T follicular helper cell (primary cell): ENCODE results near the gene MUC13.

Experiments
- DNase-seq: peaks from one replicate; pipeline ENCODE4 v3.0.0-alpha.2; 2020; ENCODE audit warnings: low read depth

The MUC13 gene

GRCh38 chr3:124896824-124897526 lies 37.6 kb downstream of the MUC13 start:
- no peak for DNase-seq

- DNase-seq: no peak
Measured at GRCh38 chr3:124895756-124896155, 38.8 kb downstream of the MUC13 start.

GRCh38 chr3:124893526-124893925 lies 41.0 kb downstream of the MUC13 start:
- no peak for DNase-seq

- DNase-seq: no peak
Measured at GRCh38 chr3:124890573-124891190, 43.9 kb downstream of the MUC13 start.

- DNase-seq: no peak
Measured at GRCh38 chr3:124888482-124889441, 45.8 kb downstream of the MUC13 start.

- DNase-seq: no peak
Measured at GRCh38 chr3:124887932-124888298, 46.6 kb downstream of the MUC13 start.

GRCh38 chr3:124887177-124887931 lies 47.2 kb downstream of the MUC13 start, which contains the start of gene ITGB5:
Gene ITGB5 (minus strand): TSS chr3:124887365. CDS start chr3:124887000, 365 bp downstream.
- no peak for DNase-seq

- no peak for DNase-seq
Measured at GRCh38 chr3:124886168-124887056, 48.1 kb downstream of the MUC13 start.

DNA sequence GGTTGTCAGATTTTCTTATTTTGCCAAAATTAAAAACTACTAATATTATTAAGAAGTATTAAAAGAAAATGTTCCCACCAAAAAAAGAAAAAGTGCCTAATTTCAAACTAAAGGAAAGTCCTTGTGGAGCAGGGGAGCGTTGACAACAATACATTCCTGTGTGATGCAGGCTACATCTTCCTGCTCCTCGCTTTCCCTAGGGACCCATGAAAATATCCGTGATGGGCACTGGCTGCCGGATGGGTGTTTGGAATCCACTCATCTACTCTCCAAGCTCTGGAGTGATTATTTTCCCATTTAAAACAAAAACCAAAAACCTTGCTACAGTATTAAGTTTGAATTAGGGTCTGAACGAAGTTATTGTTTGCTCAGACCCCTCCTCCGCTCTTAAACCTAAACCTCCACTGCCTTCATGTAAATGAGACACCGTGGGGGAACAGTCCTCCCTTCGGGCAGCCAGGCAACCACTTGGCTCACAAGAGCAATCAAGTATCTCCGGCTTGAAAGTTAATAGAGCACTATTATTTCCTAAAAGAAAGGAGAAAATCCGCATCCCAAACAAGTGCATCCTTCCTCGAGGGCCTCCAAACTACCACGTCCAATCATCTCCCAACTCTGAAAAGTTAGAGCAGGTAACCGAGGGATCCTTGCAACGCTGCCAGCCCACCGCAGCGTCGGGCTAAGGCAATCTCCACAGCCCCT lies 48.9 kb downstream of the MUC13 start:
- DNase-seq: no peak

DNA sequence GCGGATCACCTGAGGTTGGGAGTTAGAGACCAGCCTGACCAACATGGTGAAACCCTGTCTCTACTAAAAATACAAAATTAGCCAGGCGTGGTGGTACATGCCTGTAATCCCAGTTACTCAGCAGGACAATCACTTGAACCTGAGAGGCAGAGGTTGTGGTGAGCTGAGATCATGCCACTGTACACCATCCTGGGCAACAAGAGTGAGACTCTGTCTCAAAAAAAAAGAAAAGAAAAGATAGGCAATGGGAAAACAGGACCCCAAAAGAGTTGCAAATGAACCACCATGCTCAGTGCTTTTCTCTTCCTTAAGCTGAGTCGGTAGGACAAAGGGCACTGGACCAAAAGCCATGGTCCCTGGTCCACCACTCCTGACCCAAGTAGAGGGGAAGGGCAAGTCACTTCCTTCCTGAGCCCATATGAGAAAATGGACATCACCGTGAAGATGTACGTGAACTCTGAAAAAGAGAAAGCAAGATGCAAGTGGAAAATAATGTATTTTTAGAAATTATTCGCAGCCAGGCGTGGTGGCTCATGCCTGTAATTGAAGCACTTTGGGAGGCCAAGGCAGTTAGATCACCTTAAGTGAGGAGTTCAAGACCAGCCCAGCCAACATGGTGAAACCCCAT lies 50.0 kb downstream of the MUC13 start:
- DNase-seq: no peak

- DNase-seq: no peak
Measured at GRCh38 chr3:124883766-124884473, 50.6 kb downstream of the MUC13 start.

GRCh38 chr3:124882816-124883747 lies 51.5 kb downstream of the MUC13 start:
- DNase-seq: no peak

- DNase-seq: no peak
Measured at GRCh38 chr3:124881976-124882697, 52.4 kb downstream of the MUC13 start.

DNA sequence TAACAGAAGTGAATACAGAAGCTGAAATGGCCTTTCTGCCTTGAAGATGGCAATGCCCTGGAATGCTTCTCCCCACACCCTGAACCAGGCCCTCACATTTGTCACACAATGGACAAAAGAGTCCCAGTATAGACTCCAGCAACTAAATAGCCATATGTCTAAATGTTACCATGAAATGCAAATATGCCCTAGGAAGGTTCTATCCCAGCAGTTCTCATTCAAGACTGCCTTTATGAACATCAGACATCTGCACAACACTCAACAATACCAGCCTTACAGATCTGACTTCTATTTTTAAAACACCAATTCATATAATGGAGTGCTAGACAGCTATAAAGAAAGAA lies 55.2 kb downstream of the MUC13 start:
- no peak for DNase-seq

GRCh38 chr3:124878561-124879336 lies 55.8 kb downstream of the MUC13 start:
- no peak for DNase-seq

- no peak for DNase-seq
Measured at GRCh38 chr3:124877674-124878073, 56.9 kb downstream of the MUC13 start.
